ENCODE measurements around the gene YPEL2.
A peak's percentile ranks its signal among the peaks of the same experiment; 100 is the strongest.

The YPEL2 gene

DNA sequence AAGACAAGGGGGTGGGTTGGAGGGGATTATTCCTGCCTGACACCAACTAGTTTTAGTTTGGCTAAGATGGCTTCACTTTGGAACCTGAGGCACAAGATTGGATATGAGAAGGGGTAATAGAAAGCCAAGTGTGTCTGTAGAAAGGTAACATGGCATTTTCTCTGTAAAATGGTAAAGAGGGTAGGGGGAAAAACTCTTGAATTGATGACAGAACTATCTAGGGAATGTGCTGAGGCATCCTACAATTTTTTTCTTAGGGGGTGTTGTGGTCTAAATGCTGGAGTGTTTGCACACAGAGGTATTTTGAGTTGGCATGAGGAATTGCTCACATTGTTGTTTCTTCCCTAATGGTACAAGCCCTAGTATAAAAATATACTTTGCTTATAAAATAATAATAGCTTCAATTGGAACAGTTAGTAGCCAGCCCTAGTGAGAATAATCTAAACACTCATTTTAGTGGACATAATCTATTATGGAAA, 25.8 kb downstream of the YPEL2 start:
- DNase-seq: no peak

DNA sequence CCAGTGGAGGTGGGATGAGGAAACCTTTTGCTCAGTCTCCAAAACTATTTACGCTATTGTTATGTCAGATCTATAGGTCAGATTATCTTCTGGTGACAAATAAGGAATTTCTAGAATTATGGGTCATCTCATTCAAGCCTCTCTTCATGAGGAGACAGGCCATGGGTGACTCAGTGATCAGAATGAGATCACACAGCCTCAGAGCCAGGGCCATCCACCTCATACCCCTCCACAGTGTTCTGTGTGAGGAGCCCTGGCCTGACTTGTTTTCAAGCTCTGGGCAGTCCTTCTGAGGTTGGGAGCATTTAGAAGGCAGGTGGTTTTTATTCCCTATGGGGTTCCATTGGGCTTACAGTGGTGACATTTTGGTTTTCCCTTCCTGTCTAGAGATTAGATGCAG, 26.5 kb downstream of the YPEL2 start:
- no peak for DNase-seq

DNA sequence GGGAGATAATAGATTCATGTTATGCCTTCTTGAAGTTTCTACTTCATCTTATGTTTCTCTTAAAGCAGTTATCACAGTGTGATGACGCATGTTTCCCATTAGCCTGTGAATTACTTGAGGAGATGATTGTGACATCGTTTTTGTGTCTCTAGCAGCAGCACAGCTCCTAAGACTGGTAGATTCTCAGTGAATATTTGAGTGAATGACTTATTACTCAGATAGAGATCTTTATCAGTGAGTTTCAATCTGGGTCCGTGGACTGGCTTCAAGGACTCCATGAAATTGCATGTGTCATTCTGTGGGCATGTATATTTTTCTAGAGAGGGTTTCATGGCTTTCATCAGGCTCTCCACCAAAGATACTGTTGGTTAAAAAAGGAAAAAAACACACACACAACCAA, 29.9 kb downstream of the YPEL2 start:
- no peak for DNase-seq

DNA sequence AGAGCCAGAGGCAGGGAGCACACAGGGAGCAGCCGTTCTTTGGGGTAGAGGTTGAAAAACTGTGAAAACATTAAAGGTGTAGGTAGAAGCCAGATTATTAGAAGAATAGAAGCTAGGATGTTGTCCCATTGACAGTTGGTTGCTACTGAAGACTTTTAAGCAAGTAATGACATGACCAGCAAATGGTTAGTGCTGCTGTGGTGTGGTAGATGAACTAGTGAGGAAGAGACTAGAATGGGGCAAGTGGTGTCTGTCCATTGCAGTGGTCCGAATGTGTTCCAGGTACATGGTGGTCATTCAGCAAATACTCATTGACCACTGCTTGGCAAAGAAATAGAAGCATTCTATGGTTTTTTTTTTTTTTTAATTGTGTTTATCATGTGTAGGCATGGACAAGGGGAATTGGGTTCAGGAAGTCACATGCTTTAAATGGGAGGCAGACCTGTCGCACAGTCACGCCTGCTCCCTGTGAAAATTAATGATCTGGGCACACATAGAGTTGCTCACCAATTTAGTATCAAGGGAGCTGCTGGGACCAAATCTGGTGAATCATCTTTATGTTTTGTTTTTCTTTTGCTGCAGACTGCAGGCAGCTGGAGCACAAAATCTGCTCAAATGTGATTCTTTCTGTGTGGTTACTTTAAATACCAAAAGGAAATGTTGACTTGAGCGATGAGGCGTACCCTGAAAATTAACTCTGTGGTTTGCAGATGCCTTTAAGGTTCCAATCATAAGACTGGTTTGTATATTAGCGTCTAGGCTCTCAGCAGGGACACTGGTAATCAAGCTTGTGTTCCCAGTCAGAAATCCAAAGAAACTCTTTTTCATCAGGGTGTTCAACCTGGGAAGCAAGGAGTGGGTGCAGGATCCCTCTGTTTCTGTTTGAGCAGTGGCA, 30.7 kb downstream of the YPEL2 start:
- DNase-seq: peak; percentile 21

DNA sequence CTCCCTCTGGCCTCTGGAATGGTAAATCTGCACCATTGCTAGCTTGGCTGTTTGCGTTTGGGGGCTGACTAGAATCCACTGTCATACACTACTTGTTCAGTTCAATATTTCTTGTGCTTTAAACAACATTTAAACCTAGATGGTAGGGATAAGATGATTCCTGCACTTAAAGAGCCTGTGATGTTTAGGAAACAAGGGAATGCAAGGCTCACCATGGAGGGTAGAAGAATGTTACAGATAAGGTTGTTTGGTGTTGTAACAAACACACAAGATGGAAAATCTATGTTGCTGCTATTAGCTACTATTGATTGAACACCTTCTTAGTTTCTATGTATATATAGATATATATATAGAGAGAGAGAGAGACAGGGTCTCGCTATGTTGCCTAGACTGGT, 31.4 kb downstream of the YPEL2 start:
- no peak for DNase-seq

DNA sequence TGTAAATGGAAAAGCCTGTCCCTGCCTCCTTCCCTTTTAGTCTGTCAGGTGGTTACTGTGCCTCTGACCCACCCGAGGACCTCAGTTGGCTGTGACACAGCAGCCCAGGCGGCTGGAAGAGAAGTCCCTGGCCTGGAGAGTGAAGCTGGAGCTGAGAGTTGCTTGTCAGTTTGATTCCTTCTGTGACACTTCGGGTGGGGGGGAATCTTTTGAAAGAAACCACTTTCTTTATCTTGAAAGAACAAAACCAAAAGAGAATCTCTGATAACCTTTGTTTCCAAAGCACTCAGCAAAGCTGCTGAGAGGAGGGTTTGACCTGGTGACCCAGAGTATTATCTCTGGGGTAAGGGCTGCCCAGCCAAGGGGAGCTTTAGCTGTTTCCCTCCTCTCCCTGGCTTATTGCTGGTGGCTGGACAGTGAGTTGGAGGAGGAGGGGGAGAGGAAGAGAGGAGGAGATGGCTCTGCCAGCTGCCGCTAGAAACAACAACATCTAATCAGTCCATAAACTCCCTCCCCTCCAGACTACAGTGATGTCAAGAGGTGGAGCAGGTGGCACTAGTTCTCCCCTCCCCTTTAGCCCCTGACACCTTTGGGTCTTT, 34.0 kb downstream of the YPEL2 start:
- no peak for DNase-seq

DNA sequence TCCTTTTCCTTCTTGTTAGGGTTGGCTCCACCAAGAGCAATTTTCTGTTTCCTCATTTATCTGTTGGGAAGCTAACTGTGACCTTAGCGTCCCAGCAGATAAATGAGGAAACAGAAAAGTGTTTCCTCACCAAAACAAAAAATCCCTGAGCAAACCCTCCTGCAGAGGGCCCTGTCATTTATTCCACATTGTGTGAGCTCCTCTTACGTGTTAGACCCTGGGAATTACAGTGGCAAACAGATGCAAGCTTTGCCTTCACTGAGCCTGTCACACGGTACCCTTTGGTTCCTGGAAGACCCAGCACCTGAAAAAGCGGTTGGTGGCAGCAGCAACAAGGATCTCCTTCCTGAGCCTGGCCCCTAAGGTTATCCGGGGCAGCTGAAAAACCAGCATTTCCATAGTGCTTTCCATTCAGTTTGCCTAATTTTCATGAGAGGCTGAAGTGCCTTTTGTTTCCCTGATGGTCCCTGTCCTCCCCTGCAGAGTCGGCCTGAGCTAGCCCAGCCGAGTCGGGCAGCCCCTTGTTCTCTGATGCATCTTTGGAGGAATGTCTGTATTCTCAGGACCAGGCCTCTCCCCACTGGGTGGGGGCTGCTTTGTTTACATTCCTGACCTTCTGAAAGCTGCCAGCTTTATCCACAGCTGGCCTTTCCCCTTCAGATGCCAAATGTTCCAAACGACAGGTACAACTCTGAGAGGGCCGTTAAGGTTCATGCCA, 34.7 kb downstream of the YPEL2 start:
- DNase-seq: no peak

DNA sequence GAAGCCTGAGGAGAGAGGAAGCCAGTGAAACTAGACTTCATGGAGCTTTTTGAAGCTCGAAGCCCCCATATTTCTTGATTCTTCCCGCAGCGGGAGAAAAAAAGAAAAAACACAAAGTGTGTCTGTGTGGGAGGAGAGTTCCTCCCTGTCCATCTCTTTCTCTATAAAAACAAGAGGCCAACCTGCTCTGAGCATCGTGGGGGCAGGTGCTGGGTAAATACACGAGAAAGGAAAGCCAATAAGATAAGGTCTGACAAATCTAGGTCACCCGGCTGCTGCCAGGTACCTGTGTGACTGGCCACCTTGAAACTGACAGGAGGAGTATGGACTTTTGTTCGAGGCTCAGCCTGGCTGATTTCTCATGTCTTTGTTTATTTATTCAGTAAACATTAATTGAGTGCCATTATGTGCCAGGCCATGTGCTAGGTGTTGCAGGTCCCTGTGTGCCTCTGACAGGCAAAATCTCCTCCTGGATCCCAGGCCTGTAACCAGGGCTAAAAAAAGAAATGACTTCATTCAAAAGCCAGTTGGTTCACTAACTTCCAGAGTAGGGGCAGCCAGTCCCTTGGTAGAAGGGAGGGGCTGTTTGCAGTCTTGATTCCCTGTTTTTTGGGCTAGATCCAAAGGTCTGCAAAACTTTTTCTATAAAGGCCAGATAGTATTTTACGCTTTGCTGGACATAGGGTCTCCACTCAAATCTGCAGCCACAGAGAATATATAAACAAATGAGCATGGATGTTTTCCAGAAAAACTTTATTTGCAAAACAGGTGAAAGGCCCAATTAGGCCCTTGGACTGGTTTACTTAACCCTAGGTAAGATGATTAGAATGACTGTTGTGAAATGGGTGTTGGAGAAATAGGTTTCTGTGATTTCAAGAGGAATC, 35.6 kb downstream of the YPEL2 start:
- DNase-seq: peak; percentile 14

DNA sequence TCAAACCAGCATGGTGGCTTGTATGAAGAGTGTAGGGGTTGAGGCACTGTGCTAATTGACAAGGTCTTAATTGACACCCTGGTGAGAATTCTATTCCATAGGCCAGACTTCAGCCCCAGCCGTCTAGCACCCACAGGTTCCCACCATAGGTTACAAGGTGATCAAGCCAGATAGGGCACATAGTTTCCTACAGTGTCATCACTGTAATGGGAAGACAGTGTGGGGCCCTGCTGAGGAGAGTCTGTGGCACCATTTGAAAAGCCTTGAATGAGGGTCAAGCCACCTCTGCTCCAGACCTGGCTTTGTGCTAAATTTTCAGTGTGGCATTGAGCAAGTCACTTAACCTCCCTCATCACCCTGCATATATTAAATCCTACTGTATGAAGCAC, 36.2 kb downstream of the YPEL2 start:
- DNase-seq: no peak

DNA sequence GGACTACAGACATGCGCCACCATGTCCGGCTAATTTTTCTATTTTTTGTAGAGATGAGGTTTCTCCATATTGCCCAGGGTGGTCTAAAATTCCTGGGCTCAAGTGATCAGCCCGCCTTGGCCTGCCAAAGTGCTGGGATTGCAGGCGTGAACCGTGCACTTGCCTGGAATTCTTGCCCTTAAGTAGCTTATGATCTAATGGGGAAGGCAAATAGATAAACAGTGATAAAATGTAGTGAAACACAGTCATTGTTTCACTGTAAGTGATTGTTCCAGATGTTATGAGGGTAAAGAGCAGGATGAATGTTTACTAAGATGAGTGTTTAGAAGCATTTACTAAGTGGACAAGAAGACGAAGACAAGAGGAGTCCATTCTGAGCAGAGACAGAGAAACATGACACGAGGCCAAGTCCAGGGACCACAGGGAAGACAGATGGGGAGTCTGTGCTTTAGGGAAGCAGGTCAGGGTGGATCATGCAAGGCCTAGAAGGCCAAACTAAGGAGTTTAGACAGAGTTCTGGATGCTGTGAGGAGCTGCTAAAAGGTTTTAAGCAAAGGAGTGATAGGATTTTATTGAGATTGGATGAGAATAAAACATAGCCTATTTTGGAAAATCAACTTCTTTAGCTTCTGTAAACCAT, 36.9 kb downstream of the YPEL2 start:
- DNase-seq: no peak

DNA sequence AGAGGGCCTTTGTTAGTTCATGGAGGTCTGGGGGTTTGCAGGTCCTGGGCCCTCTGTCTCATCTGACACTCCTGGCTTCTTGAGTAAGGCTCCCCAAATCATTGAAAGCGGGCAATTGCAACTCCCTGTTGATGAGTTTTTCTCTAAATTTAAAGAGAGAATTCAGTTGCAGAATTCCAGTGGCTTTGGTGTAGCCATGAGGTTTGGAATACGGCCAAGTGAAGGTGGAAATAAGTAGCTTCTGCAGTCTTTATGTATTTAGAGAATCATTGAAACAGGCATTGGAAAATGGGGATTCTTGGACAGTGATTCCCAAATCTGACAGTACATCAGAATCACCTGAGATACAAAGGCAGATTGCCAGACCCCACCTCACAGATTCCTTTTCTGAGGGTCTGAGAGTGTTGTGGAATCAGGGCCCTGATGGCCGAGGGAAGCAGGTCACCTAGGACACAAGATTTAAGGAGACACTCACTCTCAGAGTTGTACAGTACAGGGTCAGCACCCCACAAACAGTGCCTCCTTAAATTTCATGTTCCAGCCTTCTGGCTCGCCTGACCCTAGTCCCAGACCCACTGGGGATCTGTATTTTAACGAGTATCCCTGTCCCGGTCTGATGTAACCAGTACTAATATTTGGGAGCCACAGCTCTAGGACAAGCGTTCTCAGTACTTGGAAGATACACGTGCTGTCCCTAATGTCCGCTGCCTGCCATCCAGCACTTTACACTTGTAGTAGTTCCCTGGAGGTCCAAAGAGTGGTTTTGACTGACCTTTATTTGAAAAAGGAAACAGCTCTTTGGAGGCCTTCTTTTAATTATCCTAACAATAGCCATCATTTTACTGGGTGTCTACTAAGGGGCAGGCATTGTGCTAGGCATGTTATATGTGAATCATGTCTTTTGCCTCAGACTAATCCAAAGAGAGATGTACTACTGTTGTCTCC, 37.8 kb downstream of the YPEL2 start:
- no peak for DNase-seq

DNA sequence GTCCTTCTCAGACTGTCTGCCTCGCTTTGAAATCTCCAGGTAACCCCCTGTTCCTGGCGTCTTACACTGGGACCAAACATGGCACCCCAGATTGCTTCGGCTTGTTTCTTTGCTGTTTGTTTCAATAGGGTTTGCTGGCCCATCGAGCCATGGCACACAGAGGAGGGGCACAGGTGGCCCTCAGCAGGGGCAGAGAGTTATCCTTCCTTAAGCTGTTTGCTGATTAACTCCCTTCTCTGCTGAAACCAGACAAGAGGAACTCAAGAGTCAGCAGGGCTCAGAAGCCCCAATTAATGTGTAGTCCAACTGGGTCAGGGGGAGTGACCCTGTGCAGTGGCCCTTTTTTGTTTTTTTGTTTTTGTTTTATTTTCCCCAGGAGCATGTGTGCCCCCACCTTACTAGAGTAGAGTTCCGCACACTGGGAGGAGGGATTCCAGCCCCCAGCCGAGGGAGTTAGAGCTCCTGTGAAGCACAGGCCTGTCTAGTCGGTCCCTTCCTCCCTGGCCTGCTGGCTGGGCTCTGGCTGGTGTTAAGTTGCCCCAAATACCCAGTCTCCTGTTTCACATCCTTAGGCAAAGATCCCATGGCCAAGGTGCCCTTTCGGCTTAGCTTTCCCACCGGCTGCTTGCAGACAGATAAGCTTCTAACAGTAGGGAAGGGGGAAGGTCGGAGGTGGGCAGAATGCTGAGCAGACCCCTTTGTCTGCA, 39.3 kb downstream of the YPEL2 start:
- DNase-seq: no peak

DNA sequence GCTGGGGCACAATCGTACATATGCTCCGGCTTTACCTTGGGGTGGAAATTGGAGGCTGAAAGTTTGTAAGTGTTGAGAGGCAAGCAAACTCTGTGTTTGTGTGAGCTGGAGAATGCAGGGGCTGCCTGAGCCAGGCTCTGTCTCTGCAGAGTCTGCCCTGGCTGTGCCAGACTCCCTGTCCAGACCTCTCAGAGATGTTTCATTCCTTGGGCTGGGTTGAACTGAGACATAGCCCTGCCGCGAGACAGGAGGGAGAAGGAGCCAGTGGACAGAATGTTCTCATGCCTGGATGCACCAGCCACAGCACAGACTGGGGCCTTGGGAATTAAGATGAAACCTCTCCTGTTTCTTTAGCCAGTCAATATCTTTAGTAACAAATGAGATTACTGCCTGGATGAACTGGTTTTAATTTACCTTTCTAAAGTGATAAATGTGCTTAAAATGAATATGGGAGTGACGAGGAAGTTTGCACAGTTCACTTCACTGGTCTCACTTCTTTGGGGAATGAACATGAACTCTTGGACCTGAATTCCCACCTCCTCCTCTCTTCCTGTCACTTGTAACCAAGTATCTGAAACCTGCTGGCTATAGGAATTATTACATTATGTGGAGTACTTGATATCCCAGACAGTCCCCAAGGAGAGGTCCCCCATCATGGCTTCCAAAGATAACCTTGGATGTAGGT, 40.1 kb downstream of the YPEL2 start:
- no peak for DNase-seq

DNA sequence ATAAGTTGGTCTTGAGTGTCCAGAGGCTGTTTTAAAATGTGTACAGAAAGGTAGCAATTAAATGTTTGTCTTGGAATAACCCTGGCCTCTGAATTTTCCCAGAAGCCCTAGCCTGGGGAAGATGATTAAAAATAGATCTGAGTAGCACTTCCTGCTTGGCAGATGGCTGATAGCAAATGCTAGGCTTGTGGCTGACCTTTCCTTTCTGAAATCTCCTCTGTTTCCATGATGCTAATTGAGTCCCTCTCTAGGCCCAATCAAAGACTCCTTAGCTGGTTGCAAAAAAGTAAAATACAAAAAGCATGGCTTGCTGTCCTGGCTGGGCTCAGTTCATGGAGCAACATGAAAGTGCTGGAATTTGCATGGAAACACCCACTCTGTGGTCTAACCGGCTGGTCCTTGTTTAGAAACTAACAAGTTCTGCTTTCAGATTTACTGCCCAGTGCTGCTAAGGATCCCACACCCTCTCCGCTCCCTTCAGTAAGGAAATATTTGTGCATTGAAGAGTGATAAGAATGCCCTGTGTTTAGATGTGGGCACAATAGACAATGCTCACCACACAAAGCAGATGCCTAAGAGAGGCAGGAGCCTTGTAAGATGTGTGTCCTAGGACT, 40.8 kb downstream of the YPEL2 start:
- DNase-seq: no peak

DNA sequence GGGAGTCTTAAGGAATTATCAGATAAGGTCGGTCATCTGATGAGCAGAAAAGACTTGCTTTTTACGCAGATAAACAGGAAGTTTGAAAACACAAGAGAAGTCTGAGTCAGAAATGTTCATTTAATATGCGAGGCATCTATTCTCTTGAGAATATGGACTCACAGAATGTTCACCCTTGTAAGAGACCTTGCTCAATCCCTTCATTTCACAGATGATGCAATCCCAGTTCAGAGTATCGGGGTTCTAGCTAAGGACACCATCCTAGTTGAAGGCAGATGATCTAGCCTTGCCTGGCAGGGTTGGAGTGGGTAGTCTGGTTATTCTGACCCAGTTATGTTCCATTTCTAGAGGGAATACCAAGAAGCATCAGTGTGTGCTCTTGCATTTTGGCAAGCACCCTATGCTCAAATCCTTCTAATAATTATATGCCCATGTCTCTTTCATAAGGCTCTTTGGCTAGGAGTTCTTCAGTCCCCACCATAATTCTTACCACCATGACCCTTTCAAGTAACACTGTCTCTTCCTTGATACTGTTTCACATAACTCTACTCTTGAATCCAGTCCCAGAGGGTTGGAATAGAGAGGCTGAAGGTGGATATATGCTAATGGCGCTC, 42.5 kb downstream of the YPEL2 start:
- no peak for DNase-seq

DNA sequence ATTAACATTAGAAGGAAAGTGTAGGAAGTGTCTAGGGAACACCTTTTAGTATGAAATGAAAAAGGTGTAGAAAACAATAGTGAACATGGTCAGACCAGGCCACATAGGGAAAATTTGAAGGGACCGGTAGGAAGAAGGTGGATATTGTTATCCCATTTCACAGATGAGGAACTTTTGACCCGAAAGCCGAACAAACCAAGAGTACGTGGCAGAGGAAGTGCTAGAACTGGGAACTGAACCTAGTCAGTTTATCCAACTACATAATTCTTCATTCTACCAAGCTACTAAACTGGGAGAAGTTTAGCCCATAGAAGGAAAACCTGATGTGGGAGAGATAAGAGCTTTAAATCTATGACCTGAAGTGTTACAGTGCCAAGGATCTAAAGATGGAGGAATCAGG, 43.2 kb downstream of the YPEL2 start:
- DNase-seq: no peak

DNA sequence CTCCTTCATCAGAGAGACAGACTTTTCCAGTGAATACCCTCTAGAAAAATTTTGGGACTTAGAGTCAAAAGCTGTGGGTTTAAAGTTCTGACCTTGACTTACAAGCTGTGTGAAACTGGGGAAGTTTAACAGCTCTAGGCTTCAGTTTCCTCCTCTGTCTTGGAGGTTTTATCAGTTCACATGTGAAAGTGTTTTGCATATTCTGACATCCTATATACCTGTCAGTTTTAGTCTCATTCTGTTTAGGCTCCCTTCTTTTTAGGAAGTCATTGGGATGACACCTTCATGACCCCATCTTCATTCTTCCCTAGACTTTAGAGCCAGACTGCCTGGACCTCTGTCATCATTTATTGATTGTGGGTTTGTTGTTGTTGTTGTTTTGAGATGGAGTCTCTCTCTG, 44.4 kb downstream of the YPEL2 start:
- DNase-seq: no peak

DNA sequence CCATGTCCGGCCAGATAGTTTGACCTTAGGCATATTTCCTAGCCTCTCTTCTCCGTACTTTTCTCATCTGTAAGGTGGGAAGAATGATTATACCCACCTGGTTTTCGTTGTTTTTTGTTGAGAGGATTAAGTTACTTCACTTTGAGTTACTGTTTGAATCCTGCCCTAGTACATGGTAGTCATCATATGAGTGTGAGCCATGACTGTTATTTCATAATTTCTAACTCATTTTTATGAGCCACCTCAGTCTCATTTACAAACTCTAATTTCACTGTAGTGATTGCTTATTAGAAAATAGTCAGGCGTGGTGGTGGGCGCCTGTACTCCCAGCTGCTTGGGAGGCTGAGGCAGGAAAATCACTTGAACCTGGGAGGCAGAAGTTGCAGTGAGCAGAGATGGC, 45.1 kb downstream of the YPEL2 start:
- DNase-seq: no peak

DNA sequence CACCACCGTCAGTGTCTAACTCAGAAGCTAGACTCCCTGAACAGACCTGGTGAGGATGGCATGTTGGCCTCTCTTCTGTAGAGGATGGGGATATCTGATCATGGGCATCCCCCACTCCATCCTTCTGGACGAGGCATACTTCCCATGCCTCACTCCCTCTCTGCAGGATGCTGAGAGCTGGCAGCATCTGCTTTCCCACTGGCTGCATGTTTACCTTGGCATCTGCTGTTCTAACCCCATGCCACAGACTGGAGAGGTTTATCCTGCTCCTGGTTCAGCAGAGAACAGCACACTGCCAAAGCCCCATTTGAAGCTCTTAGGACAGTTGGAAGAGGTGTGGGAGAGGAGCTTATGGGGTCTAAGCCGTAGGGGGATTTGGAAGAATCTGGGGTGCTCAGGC, 46.0 kb downstream of the YPEL2 start:
- DNase-seq: peak; percentile 10
